A549 treated with RU486 at 1 μM for 4 hours (cell line): ENCODE results near the gene CDIPT. TPM values are rescaled to one million over a fixed set of nuclear protein-coding genes. Genes with fewer than 3 reads are reported as not detected.

Experiments used
- total RNA-seq: library from RNA; stranded (reverse); fragments of 200-300 nt; extraction: Qiagen RNA extraction; gene quantifications from 5 replicates; pipeline ENCODE4 v1.2.3, GENCODE V29; 2022; ENCODE audit warnings: low read depth

Gene CDIPT
- 61.8 to 108 TPM (median 95.9 TPM) in 5 replicates for total RNA-seq

GRCh38 chr16:29862884-29863668 lies at the start of gene CDIPT:
Gene CDIPT (minus strand): TSS chr16:29863226. CDS start chr16:29862857, 369 bp downstream.

GRCh38 chr16:29900102-29900887 lies 37.3 kb upstream of the CDIPT start, which contains the start of gene ASPHD1:
Gene ASPHD1 (plus strand): TSS chr16:29900488. CDS start chr16:29900972, 484 bp downstream.

GRCh38 chr16:29899516-29900101 lies 36.6 kb upstream of the CDIPT start, which contains the start of gene SEZ6L2:
Gene SEZ6L2 (minus strand): TSS chr16:29899550. CDS start chr16:29899019, 531 bp downstream.

GRCh38 chr16:29820271-29820701 lies 42.7 kb downstream of the CDIPT start, which contains the start of gene MVP:
Gene MVP (plus strand): TSS chr16:29820462. CDS start chr16:29830550, 10,088 bp downstream.

GRCh38 chr16:29815793-29816693 lies 47.0 kb downstream of the CDIPT start, which contains the start of gene PAGR1:
Gene PAGR1 (plus strand): TSS chr16:29816152. CDS start chr16:29816526, 374 bp downstream.

GRCh38 chr16:29811896-29812665 lies 50.9 kb downstream of the CDIPT start, which contains the start of gene PRRT2:
Gene PRRT2 (plus strand): TSS chr16:29812193. CDS start chr16:29813055, 862 bp downstream.

Other genes with a start within 250 kb of the CDIPT start
- gene SPN, start 200.0 kb downstream of the CDIPT start, total RNA-seq = 0.01 TPM in 1 of 5 replicates, not detected in the others
- 0.70 to 1.1 TPM (median 1.0 TPM) in 5 replicates for gene QPRT, start 184.0 kb downstream of the CDIPT start, total RNA-seq
- gene C16orf54, start 117.2 kb downstream of the CDIPT start, total RNA-seq = not detected in 5 replicates
- not detected in 5 replicates for gene ZG16, start 85.0 kb downstream of the CDIPT start, total RNA-seq
- 82.7 to 99.4 TPM (median 93.4 TPM) in 5 replicates for gene KIF22, start 72.5 kb downstream of the CDIPT start, total RNA-seq
- 161 to 190 TPM (median 174 TPM) in 5 replicates for gene MAZ, start 56.7 kb downstream of the CDIPT start, total RNA-seq
- gene PRRT2, start 51.0 kb downstream of the CDIPT start, total RNA-seq = 0.30 to 0.66 TPM (median 0.47 TPM) in 5 replicates
- 38.1 to 50.7 TPM (median 43.2 TPM) in 5 replicates for gene PAGR1, start 47.1 kb downstream of the CDIPT start, total RNA-seq
- 104 to 131 TPM (median 118 TPM) in 5 replicates for gene MVP, start 42.8 kb downstream of the CDIPT start, total RNA-seq
- gene SEZ6L2, start 36.3 kb upstream of the CDIPT start, total RNA-seq = 17.9 to 25.3 TPM (median 20.4 TPM) in 5 replicates
- 18.0 to 30.1 TPM (median 26.7 TPM) in 5 replicates for gene ASPHD1, start 37.3 kb upstream of the CDIPT start, total RNA-seq
- 14.4 to 23.0 TPM (median 19.8 TPM) in 5 replicates for gene KCTD13, start 63.0 kb upstream of the CDIPT start, total RNA-seq
- gene TMEM219, start 98.9 kb upstream of the CDIPT start, total RNA-seq = 80.4 to 105 TPM (median 102 TPM) in 5 replicates
- gene TAOK2, start 110.6 kb upstream of the CDIPT start, total RNA-seq = 26.3 to 36.4 TPM (median 33.8 TPM) in 5 replicates
- gene HIRIP3, start 132.4 kb upstream of the CDIPT start, total RNA-seq = 13.7 to 15.6 TPM (median 14.3 TPM) in 5 replicates
- gene INO80E, start 133.0 kb upstream of the CDIPT start, total RNA-seq = 109 to 115 TPM (median 109 TPM) in 5 replicates
- gene DOC2A, start 147.8 kb upstream of the CDIPT start, total RNA-seq = 1.7 to 3.3 TPM (median 2.3 TPM) in 5 replicates
- not detected in 5 replicates for gene C16orf92, start 160.0 kb upstream of the CDIPT start, total RNA-seq
- gene TLCD3B, start 168.0 kb upstream of the CDIPT start, total RNA-seq = 0.21 to 0.48 TPM (median 0.47 TPM) in 4 of 5 replicates, not detected in the other
- 1,507 to 2,015 TPM (median 1,869 TPM) in 5 replicates for gene ALDOA, start 202.5 kb upstream of the CDIPT start, total RNA-seq
- gene PPP4C, start 212.8 kb upstream of the CDIPT start, total RNA-seq = 120 to 149 TPM (median 142 TPM) in 5 replicates
- 0.14 to 0.50 TPM (median 0.38 TPM) in 5 replicates for gene TBX6, start 228.7 kb upstream of the CDIPT start, total RNA-seq
- 6.6 to 11.8 TPM (median 9.7 TPM) in 5 replicates for gene YPEL3, start 233.0 kb upstream of the CDIPT start, total RNA-seq